Natural killer cell (primary cell): Measurements from ENCODE around the gene RBL2. TPM values are rescaled to one million over a fixed set of nuclear protein-coding genes. Genes with fewer than 3 reads are reported as not detected.

ENCODE experiments used
- ATAC-seq, 3 donors: fragments of 150-1000 bp in 2 of 3; fragments of 200-7000 bp in 1 of 3; cut with Tn5 transposase; 1 replicate in 1 of 3; 2 replicates in 2 of 3; pipeline ENCODE4 v1.10.0; 2021; ENCODE audit warnings: mild to moderate bottlenecking in 2 of 3, moderate library complexity in 2 of 3
- DNase-seq, 2 donors: peaks; one replicate each; pipeline versions ENCODE4 v3.0.0 to v3.0.0-alpha.2; 2013 to 2021; ENCODE audit warnings: mixed read lengths in 1 of 2
- H3K27ac ChIP-seq: one replicate; pipeline ENCODE4 v1.5.1; 2013; ENCODE audit warnings: mild to moderate bottlenecking, low read length
- H3K27me3 ChIP-seq: one replicate; pipeline ENCODE4 v1.6.1; 2013; ENCODE audit warnings: low read length; ENCODE audit not compliant: control insufficient read depth, insufficient read depth
- H3K36me3 ChIP-seq: one replicate; pipeline ENCODE4 v1.6.1; 2013; ENCODE audit warnings: low read length; ENCODE audit not compliant: control insufficient read depth, insufficient read depth
- H3K4me1 ChIP-seq: one replicate; pipeline ENCODE4 v1.6.1; 2013; ENCODE audit warnings: low read length; ENCODE audit not compliant: control insufficient read depth, insufficient read depth
- H3K4me3 ChIP-seq: one replicate; pipeline ENCODE4 v1.5.1; 2013; ENCODE audit warnings: low read length
- H3K9me3 ChIP-seq: one replicate; pipeline ENCODE4 v1.6.1; 2013; ENCODE audit warnings: low read length; ENCODE audit not compliant: control insufficient read depth, insufficient read depth
- H3K27ac Mint-ChIP-seq, 2 donors: one replicate each; pipeline ENCODE4 v1.8.0; 2022; ENCODE audit warnings: mild to moderate bottlenecking in 2 of 2, mixed read lengths in 2 of 2, moderate library complexity in 1 of 2
- H3K27me3 Mint-ChIP-seq, 2 donors: one replicate each; pipeline ENCODE4 v1.8.0; 2022; ENCODE audit warnings: low read depth in 2 of 2, mixed read lengths in 2 of 2
- H3K36me3 Mint-ChIP-seq: one replicate; pipeline ENCODE4 v1.8.0; 2022; ENCODE audit warnings: mixed read lengths
- H3K4me1 Mint-ChIP-seq, 2 donors: one replicate each; pipeline ENCODE4 v1.8.0; 2022; ENCODE audit warnings: mixed read lengths in 2 of 2
- H3K4me3 Mint-ChIP-seq: one replicate; pipeline ENCODE4 v1.8.0; 2022; ENCODE audit warnings: mild to moderate bottlenecking, moderate library complexity, mixed read lengths
- H3K9me3 Mint-ChIP-seq, 2 donors: one replicate each; pipeline ENCODE4 v1.8.0; 2022; ENCODE audit warnings: mixed read lengths in 2 of 2
- WGBS: methylation state at CpG from one replicate; pipeline ENCODE4 v1.1.7; 2013; ENCODE audit warnings: missing lambda C conversion rate; ENCODE audit not compliant: insufficient coverage; 5-methylcytosine and 5-hydroxymethylcytosine counted together
- intact Hi-C: fragments of 100-400 bp; cut with micrococcal nuclease; formaldehyde crosslinking; loops from one replicate; pipeline ENCODE4 v1.14.2; 2022
- total RNA-seq, 4 donors: library from RNA; stranded (reverse); fragments of 120-200 nt in 1 of 4; gene quantifications; one replicate each; pipeline versions ENCODE4 v1.2.3 to v1.2.4, GENCODE V29; 2013 to 2022
- TF ChIP-seq, protein P1 (sequence below): fragments of 200-600 bp; IDR thresholded peaks from one replicate; pipeline ENCODE4 v1.8.0; 2022; ENCODE audit warnings: antibody characterized with exemption

RBL2 gene
- total RNA-seq, 3 donors from 2014 or later (not counting 1 experiment from before 2014, with no cell fraction given) = 140 to 222 (median 175) TPM

- H3K4me3 ChIP-seq = no peak overlapping the region
- ATAC-seq = peak; percentile 49 to 81 (median 59)
- H3K27ac ChIP-seq = peak overlapping the region; percentile 50
- peak overlapping the region; percentile 81 for H3K4me3 Mint-ChIP-seq
- 52% methylated on average over 5 of the region's 5 CpGs for WGBS
- H3K36me3 ChIP-seq = peaks cover 42% of the 10 kb centered on the region
- H3K27me3 Mint-ChIP-seq = no peaks in the 10 kb centered on the region
- peaks cover 46% of the 10 kb centered on the region for H3K4me1 ChIP-seq
- intact Hi-C loops = loop anchor here (10.0 kb wide), 1 partner anchor 359 kb away; no protein-coding TSS in a partner anchor
- TF ChIP-seq, protein P1, sequence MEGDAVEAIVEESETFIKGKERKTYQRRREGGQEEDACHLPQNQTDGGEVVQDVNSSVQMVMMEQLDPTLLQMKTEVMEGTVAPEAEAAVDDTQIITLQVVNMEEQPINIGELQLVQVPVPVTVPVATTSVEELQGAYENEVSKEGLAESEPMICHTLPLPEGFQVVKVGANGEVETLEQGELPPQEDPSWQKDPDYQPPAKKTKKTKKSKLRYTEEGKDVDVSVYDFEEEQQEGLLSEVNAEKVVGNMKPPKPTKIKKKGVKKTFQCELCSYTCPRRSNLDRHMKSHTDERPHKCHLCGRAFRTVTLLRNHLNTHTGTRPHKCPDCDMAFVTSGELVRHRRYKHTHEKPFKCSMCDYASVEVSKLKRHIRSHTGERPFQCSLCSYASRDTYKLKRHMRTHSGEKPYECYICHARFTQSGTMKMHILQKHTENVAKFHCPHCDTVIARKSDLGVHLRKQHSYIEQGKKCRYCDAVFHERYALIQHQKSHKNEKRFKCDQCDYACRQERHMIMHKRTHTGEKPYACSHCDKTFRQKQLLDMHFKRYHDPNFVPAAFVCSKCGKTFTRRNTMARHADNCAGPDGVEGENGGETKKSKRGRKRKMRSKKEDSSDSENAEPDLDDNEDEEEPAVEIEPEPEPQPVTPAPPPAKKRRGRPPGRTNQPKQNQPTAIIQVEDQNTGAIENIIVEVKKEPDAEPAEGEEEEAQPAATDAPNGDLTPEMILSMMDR = no peak
- peaks cover 6% of the 10 kb centered on the region for H3K36me3 Mint-ChIP-seq
- peaks cover 52 to 60% of the 10 kb centered on the region in 2 donors for H3K4me1 Mint-ChIP-seq
- DNase-seq = peak in 1 of 2 donors; percentile 73
- no peaks in the 10 kb centered on the region for H3K9me3 Mint-ChIP-seq
- no peaks in the 10 kb centered on the region for H3K9me3 ChIP-seq
- peak overlapping the region; percentile 88 to 91 for H3K27ac Mint-ChIP-seq
- H3K27me3 ChIP-seq = no peaks in the 10 kb centered on the region
Observed at GRCh38 chr16:53453928-53454327, 19.7 kb downstream of the RBL2 start.

GRCh38 chr16:53456625-53457024 is 22.4 kb downstream of the RBL2 start:
- peak overlapping the region; percentile 23 for H3K4me3 ChIP-seq
- 43% methylated on average over 1 of the region's 2 CpGs for WGBS
- no peaks in the 10 kb centered on the region for H3K27me3 Mint-ChIP-seq
- H3K9me3 Mint-ChIP-seq = no peaks in the 10 kb centered on the region
- no peaks in the 10 kb centered on the region for H3K27me3 ChIP-seq
- intact Hi-C loops = loop anchor here (1.0 to 10.0 kb wide), 5 partner anchors 11 to 362 kb away; partner anchors contain the start of gene AKTIP
- peaks cover 58% of the 10 kb centered on the region for H3K36me3 ChIP-seq
- peaks cover 40% of the 10 kb centered on the region for H3K4me1 ChIP-seq
- no peaks in the 10 kb centered on the region for H3K9me3 ChIP-seq
- ATAC-seq = peak; percentile 54 to 75 (median 73)
- peak overlapping the region; percentile 88 to 91 for H3K27ac Mint-ChIP-seq
- H3K27ac ChIP-seq = peak overlapping the region; percentile 55
- TF ChIP-seq, protein P1 = no peak
- H3K4me3 Mint-ChIP-seq = peak overlapping the region; percentile 93
- peak in 1 of 2 donors; percentile 88 for DNase-seq
- H3K36me3 Mint-ChIP-seq = peaks cover 17% of the 10 kb centered on the region
- peaks cover 68 to 69% of the 10 kb centered on the region in 2 donors for H3K4me1 Mint-ChIP-seq

GRCh38 chr16:53457670-53458069 is 23.4 kb downstream of the RBL2 start:
- WGBS = 4% methylated on average over 2 of the region's 2 CpGs
- Histone ChIP-seq H3K4me3 (peak overlapping the region; percentile 23), H3K27me3 (no peaks in the 10 kb centered on the region), H3K9me3 (no peaks in the 10 kb centered on the region), H3K36me3 (peaks cover 61% of the 10 kb centered on the region), H3K4me1 (peaks cover 38% of the 10 kb centered on the region), H3K27ac (peak overlapping the region; percentile 53)
- Mint-ChIP-seq H3K4me3 (peak overlapping the region; percentile 93), H3K36me3 (peaks cover 23% of the 10 kb centered on the region), H3K4me1 (peaks cover 76 to 77% of the 10 kb centered on the region in 2 donors), H3K9me3 (no peaks in the 10 kb centered on the region), H3K27ac (peak overlapping the region; percentile 88 to 91), H3K27me3 (no peaks in the 10 kb centered on the region)
- TF ChIP-seq, protein P1 = no peak
- ATAC-seq (peak; percentile 68 to 88 (median 86)), DNase-seq (peak; percentile 58 to 94)
- intact Hi-C loops = loop anchor here (1.0 to 10.0 kb wide), 4 partner anchors 12 to 363 kb away; partner anchors contain the start of gene AKTIP
